ENCODE data around the gene CCDC158.

CCDC158 gene

DNA sequence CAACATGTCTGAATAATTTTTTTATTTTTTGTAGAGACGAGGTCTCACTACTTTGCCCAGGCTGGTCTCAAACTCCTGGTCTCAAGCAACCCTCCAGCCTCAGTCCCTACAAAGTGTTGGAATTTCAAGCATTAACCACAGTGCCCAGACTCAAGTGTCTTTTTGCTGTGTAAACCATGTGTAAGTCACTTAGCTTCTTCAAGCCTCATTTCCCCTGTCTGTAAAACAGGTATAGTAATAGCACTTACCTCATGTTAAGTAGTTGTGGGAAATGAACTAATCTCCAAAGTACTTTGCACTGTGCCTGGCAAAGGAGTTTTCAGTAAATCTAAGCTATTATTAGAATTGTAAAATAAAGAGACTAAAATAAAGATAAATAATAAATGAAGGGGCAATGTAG is 78.8 kb downstream of the CCDC158 start:
- no peak overlapping the region for H3K4me3 ChIP-seq (ENCODE audit: low read depth, low read length)
- TF ChIP-seq, protein P1, sequence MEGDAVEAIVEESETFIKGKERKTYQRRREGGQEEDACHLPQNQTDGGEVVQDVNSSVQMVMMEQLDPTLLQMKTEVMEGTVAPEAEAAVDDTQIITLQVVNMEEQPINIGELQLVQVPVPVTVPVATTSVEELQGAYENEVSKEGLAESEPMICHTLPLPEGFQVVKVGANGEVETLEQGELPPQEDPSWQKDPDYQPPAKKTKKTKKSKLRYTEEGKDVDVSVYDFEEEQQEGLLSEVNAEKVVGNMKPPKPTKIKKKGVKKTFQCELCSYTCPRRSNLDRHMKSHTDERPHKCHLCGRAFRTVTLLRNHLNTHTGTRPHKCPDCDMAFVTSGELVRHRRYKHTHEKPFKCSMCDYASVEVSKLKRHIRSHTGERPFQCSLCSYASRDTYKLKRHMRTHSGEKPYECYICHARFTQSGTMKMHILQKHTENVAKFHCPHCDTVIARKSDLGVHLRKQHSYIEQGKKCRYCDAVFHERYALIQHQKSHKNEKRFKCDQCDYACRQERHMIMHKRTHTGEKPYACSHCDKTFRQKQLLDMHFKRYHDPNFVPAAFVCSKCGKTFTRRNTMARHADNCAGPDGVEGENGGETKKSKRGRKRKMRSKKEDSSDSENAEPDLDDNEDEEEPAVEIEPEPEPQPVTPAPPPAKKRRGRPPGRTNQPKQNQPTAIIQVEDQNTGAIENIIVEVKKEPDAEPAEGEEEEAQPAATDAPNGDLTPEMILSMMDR (IDR thresholded peaks at IDR 0.05; ENCODE audit: control insufficient read depth, extremely low read depth, insufficient read depth): no peak
- DNase-seq (ENCODE audit: low read depth): no peak

DNA sequence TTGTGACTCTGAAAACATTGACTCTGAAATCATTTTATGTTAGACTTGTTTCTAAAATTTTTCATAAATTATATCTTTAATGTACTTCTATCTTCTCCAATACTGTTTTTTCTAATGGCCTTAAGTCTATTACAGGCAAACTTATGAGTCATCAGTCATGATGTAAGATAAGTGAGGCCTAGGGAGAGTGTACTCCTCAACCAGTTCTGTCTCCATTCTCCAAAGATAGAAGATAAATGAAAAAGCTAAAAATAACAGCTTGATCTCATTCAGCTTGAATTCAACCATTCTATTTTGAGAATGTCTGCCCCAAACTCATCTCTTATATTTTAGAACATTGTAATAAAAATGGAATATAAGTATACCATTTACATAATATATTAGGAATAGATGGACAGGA is 79.9 kb downstream of the CCDC158 start:
- no peak overlapping the region for H3K4me3 ChIP-seq (ENCODE audit: low read depth, low read length)
- DNase-seq (ENCODE audit: low read depth): no peak
- TF ChIP-seq, protein P1 (IDR thresholded peaks at IDR 0.05; ENCODE audit: control insufficient read depth, extremely low read depth, insufficient read depth): no peak

DNA sequence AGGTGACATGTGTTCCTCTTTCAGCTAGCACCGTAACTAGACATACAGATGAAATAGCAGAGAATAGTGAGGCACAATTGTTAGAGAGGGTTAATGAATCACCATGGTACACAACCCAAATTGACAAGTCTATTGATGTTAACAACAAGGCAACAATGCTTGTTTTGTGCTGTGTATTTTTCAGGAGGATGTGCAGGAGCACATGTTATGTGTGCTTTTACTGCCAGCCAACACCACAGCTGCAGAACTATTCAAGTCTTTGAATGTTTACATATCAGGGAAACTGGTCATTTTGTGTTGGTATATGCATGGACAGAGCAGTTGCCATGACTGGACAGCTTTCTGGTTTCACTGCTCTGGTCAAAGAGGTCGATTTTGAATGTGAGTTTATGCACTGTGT is 81.6 kb downstream of the CCDC158 start:
- no peak for DNase-seq (ENCODE audit: low read depth)
- no peak overlapping the region for H3K4me3 ChIP-seq (ENCODE audit: low read depth, low read length)
- TF ChIP-seq, protein P1 (IDR thresholded peaks at IDR 0.05; ENCODE audit: control insufficient read depth, extremely low read depth, insufficient read depth): no peak

DNA sequence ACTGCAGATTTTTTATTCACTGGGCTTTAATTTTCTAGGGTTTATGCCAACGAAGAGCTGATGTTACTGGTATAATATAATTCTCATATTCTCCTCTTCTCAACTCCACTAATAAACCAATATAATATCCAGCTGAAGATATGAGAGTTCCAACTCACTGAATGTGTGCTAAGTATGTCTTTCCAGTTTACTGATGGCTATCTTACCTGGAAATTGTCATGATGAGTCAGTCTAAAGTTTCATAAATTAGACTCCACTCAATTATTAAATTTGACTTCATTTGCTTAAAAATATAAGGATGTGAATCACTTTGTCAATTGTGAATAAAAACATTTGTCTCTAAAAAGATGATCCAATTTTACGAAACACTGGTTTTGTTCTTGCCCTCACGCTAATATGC is 86.1 kb downstream of the CCDC158 start:
- TF ChIP-seq, protein P1 (IDR thresholded peaks at IDR 0.05; ENCODE audit: control insufficient read depth, extremely low read depth, insufficient read depth): no peak
- DNase-seq (ENCODE audit: low read depth): peak; percentile 34

DNA sequence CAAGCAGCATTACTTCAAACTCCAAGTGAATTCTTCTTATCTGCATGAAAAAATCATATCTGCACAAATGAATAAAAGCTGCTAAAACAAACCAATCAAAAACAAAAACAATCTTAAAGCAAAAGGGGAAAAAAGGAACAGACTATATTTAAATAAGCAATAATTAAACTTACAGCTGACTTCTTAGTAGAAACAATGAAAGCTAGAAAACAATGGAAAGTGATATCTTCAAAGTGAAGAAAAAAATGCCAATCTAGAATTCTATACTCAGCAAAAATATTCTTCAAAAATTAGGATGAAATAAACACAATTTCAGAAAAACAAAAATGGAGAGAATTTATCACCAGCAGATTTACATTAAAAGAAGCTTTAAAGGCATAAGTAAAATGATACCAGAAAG is 94.4 kb downstream of the CCDC158 start:
- TF ChIP-seq, protein P1 (IDR thresholded peaks at IDR 0.05; ENCODE audit: control insufficient read depth, extremely low read depth, insufficient read depth): no peak
- H3K4me3 ChIP-seq (ENCODE audit: low read depth, low read length): no peak overlapping the region
- no peak for DNase-seq (ENCODE audit: low read depth)

More for the DNA sequence above, 86.1 kb downstream of the CCDC158 start:
- no peak overlapping the region for H3K4me3 ChIP-seq (ENCODE audit: low read depth, low read length)

DNA sequence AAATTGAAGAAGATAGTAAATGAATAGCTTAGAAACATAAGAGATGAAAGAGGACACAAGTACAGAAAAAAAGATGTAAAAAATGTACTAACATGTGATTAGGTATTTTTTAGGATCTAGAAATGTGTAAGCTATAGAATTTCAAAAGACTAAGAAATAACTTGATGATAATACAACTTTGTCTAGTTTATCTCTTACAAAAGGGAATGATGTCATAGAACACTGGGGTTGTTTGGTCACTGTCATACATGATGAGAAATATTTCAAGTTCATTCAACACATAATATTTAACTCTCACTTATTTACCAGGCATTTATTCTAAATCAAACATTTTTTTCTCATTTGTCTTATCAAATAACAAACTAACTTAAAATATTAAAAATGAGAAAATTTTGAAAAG is 95.9 kb downstream of the CCDC158 start:
- H3K4me3 ChIP-seq (ENCODE audit: low read depth, low read length): no peak overlapping the region
- DNase-seq (ENCODE audit: low read depth): no peak
- TF ChIP-seq, protein P1 (IDR thresholded peaks at IDR 0.05; ENCODE audit: control insufficient read depth, extremely low read depth, insufficient read depth): no peak

DNA sequence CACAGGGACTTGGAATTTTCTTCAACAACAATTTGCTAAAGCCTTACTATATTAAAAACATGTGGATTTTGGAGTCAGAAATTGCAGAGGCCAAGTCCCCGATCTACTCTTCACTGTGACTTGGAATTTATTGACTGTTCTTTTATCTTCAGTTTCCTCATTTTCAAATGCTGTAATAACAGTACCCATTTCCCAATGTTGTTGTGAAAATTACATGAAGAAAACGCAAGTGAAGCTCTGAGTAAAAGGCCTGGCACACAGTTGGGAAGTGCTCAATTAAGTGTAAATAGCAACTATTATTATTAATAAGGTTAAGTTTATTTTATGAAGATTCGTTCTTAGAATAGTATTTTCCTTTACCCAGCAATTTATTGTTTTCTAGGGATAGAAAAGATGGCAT is 98.7 kb downstream of the CCDC158 start:
- no peak overlapping the region for H3K4me3 ChIP-seq (ENCODE audit: low read depth, low read length)
- no peak for DNase-seq (ENCODE audit: low read depth)
- TF ChIP-seq, protein P1 (IDR thresholded peaks at IDR 0.05; ENCODE audit: control insufficient read depth, extremely low read depth, insufficient read depth): no peak

Measured in LNCaP clone FGC (cell line).